Measurements from ENCODE around the gene COX4I2.

- TF ChIP-seq CTCF (IDR thresholded peaks at IDR 0.05) (no peak), POLR2A (IDR thresholded peaks at IDR 0.05) (no peak), POLR2AphosphoS5 (IDR thresholded peaks at IDR 0.05) (no peak), EP300 (IDR thresholded peaks at IDR 0.05) (no peak)
Observed at GRCh38 chr20:31632548-31633338, 5.0 kb upstream of the COX4I2 start.
